NCI-H82 treated with DMSO at 0.1 percent for 48 hours (cell line): ENCODE data around the gene MTUS2.
A peak's percentile ranks its signal among the peaks of the same experiment; 100 is the strongest.
"Not testable (repeated sequence)": the region's sequence is repeated elsewhere in the genome, so short reads cannot be mapped to it uniquely, and the experiment has no call there.

Source experiments
- DNase-seq: peaks from one replicate; lab custom pipeline; 2025; ENCODE audit not compliant: unreplicated experiment; lab: John Stamatoyannopoulos, UW

MTUS2 gene

DNA sequence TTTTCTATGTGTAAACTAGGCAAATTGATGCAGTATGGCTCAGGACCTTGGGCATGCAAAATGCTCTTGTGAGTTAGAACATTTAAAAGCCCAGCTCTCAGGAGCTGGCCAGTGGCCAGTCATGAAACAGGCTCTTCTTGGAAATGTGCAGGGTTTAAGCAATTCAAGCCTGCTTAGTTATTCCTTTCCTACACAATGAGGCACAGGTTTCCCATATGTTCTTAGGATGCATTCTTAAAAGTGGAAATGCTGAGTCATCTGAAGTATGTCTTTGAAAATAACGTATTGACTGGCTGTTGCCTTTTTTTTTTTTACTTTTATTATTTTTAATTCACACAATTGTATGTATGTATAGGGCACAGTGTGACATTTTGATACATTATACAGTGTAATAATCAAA lies 474.7 kb downstream of the MTUS2 start:
- DNase-seq, result no peak

DNA sequence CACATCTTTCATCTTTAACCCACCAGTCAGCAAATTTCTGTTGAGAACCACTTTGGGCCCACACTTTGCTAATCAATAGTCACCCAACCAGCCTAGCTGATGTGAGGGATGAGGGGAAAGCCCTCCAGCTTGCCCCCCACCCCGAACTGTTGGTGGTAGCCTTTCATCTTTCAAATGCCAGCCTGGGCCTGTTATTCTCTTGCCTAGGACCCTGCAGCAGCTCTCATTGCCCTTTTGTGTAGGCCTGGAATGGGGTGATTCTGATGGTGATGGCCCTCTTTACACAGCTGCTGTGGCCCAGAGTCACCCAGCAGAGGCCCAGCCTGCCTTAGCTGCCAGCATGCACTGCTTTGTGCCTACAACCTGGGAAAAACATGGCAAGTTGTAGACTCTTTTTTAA lies 480.9 kb downstream of the MTUS2 start:
- DNase-seq, result no peak

DNA sequence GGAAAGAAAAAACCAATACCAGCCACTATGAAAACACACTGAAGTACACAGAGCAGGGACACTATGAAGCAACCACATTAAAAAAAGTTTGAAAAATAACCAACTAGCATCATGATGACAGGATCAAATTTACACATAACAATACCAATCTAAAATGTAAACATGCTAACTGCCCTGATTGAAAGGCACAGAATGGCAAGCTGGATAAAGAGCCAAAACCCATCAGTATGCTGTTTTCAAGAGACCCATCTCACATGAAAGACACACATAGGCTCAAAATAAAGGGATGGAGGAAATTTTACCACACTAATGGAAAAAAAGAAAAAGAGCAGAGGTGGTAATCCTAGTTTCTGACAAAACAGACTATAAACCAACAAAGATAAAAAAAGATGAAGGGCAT lies 484.0 kb downstream of the MTUS2 start:
- no peak for DNase-seq

DNA sequence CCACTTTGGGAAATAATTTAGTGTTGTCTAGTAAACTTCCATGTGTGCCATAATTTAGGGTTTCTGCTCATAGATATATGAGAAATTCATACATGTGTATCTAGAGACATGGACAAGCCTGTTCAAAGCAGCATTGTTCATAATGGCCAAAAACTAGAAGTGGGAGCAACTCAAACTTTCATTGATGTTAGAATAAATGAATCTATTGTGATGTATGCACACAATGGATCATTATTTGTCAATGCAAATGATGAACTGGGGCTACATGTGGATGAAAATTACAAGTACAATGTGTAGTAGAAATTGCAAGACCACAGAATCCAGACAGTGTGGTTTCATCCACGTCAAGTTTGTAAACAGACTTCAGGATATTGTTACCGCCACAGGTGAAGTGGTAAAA lies 490.7 kb downstream of the MTUS2 start:
- no peak for DNase-seq

DNA sequence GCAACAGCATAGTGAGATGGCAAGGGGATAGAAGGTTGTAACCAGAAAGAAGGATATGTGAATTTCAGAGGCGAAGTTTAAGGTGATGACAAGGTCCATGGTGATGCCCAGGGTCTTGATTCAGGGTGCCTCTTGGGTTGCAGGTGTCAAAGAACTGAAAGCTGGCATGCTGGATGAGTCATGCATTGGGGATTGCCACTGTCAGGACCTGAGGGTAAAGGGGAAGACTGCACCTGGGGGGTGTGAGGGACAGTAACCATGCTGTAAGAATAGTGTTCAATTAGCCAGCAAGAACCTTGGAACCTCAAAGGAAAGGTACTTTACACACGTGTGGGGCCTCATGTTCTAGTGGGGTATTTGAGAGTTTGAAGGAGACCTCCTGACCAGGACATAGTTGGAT lies 495.7 kb downstream of the MTUS2 start:
- no peak for DNase-seq

DNA sequence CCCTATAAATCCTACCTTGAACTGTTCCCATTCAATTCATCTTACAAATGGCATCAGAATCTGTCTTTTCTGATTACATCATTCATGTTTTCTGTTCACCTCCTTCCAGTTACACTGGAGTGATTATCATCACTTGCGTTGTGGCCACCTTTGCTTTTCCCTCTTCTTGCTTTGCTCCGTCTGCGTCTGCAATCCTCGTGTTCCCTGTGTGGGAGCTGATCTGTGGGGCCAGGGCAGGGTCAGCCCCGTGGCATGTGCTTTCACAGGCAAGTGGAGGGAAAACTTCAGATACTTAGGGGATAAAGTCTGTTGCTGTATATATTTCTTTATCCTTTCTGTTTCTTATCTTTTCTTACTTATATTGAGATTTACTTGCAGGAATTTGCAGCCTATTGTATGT lies 497.7 kb downstream of the MTUS2 start:
- no peak for DNase-seq

DNA sequence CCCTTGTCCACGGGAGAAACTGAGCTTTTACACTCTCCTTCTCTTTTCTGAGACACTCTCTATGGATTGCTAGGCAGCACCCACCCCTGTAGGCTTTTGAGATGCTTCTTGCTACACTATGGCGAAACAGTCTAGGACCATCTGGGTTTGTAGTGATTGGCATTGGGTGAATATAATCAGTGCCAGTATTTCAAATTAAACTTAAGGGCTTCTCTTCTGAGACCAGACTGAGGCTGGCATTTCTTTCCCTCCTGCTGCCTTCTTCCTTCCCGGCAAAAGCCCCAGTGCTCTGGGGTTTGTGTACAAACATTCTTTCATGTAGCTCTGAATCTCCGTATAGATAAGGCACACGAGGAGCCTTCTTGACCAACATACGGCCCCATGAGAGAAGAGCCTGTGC lies 498.6 kb downstream of the MTUS2 start:
- no peak for DNase-seq

DNA sequence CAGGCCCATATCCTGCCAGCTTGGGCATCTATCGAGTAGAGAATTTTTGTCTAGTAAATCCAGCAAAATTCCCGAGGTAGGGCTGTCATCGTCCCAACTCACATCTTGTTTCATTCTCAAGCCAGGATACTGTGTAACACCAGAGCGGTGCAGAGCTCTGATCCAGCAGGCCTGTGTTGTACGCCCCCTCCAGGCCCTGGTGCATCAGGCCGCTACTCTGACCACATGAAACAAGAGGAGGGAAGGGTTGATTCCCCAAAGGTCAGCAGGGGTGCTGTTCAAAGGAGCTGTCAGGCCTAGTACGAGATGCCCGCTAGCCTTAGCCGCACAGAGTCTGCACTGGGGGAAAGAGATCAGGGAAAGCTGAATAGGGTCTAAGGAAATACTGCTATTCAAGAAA lies 499.3 kb downstream of the MTUS2 start:
- no peak for DNase-seq

DNA sequence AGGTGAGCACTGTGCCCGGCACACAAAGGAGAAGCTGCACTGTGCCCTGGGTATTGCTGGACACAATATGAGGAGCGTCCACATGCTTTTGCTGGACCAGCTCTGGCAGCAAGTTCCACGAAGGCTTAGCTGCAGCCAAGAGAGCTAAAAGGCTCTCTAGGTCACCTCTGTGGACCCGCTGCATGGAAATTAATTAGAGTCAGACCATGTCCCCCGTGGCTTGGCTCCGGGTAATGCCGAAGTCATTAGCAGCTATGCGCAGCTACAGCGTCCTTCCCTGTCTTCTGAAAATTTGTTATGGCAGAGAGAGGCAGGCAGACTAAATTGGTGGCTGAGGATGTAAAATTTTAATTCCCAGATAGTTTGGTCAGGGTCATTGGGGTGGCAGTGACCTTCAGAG lies 503.8 kb downstream of the MTUS2 start:
- no peak for DNase-seq

DNA sequence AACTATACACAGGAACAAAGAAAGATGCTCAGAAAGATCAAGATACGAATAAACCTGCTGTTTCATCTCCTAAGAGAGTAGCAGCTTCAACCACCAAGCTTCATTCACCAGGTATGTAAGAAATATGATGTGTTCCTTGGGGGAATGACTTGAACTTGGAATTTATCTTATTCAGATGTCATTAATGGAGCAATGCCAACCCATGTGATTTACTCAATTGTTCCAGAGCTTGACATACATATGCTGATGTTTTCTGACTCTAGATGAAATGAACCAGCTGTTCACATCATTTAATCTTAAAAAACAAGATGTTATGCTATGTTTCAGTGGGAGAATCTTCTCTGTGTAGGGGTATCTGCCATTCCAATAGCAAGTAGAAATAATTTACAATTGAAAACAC lies 504.5 kb downstream of the MTUS2 start:
- no peak for DNase-seq

DNA sequence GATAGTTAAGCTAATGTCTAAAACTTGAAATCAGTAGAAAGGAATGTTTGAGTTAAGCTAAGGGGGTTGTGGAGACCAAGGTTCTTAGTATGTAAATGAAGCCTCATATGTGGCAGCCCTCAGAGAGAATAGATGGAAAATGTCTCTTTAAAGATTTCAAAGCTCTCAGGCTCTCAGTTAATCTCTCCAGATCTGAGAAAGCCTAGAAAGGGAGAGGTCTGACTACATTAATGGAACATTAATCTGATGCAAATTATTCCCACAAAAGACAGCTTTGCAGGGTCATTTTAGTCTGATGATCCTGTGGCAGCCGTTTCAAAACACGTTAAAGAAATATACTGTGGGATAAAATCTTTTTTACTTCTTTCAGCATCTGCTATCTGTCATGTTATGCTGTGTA lies 508.4 kb downstream of the MTUS2 start:
- DNase-seq, result no peak

DNA sequence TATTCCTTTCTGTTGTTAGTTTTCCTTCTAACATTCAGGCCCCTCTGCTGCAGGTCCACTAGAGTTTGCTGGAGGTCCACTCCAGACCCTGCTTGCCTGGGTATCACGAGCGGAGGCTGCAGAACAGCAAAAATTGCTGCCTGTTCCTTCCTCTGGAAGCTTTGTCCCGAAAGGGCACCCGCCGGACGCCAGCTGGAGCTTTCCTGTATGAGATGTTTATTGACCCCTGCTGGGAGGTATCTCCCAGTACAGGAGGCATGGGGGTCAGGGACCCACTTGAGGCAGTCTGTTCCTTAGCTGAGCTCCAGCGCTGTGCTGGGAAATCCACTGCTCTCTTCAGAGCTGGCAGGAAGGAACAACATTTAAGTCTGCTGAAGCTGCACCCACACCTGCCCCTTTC lies 516.2 kb downstream of the MTUS2 start:
- DNase-seq, result no peak

DNA sequence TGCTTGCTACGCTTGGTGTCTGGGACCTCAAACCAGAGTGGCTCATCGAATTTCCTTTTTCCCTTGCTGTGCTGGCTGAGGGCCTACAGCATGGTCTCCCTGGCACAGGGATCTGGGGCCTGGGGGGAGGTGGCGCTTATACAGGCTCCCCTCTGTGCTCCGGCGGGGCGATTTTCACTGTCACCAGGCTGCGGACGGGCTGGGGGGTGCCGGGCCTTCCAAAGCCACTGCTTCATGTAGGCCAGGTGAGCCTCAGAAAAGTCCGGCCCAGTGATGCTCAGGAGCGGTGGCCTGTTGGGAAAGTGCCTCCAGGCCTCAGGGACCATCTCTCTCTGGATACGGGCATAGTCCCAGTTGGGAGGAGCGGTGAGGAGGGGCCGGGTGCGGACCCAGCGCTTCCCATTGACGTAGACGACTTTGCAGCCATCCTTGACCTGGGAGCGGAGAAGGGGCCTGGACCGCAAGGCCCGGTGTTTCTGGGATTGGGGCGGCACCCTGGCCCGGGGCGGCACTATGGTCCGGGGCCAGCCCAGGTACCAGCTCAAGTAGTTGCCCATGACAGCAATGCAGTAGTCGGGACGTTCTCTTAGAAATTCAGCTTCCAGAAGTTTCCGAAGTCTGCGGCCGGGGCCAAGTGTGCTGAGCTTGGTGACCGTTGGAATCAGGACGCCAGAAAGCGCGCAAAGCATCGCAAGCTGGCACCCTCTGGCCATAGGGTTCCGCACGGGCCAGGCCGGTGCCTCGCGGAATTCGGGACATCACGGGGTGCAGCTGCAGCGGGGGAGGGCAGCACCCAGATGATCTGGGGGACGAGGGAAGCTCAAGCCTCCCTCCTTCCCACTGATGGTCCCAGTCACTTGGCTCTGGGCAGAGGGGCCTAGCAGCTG lies 519.5 kb downstream of the MTUS2 start:
- DNase-seq, result no peak

DNA sequence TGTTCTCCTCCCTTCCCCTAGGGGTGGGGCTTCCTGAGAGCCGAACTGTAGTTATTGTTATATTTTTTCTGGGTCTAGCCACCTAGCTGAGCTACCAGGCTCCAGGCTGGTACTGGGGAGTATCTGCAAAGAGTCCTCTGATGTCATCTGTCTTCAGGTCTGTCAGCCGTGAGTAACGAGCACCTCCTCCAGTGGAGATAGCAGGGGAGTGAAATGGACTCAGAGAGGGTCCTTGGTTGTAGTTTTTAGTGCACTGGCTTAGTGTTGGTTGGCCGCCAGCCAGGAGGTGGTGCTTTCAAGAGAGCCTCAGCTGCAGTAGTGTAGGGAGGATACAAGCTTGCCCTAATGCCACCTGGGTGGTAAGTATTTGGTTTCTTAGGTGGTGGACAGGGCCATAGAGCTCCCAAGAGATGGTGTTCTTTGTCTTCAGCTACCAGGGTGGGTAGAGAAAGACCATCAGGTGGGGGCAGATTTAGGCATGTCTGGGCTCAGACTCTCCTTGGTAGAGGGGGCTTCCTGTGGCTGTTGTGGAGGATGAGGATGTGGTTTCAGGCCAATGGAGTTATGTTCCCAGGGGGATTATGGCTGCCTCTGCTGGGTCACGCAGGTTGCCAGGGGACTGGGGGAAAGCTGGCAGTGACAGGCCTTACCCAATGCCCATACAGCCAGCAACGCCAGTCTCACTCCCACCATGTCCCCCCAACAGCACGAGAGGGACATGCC lies 525.9 kb downstream of the MTUS2 start:
- not testable (repeated sequence) for DNase-seq

DNA sequence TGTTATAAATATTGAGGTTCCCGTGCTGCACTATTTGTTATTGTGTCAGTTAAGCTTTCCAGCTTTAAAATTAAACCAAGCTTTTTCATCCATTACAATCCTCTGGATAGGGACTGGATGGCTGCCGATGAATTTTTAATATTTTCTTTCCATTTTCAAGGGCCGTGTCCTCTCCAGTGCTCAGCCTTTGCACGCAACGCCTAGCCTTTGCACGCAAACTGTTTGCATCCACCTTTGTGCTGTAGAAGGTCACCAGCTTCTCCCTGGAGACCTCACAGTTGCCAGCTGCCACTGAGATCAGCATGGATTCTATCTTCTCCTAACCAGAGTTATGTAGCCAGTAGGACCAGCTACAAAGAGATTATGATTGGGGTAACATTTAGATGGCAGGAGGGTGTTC lies 534.9 kb downstream of the MTUS2 start:
- DNase-seq, result no peak

DNA sequence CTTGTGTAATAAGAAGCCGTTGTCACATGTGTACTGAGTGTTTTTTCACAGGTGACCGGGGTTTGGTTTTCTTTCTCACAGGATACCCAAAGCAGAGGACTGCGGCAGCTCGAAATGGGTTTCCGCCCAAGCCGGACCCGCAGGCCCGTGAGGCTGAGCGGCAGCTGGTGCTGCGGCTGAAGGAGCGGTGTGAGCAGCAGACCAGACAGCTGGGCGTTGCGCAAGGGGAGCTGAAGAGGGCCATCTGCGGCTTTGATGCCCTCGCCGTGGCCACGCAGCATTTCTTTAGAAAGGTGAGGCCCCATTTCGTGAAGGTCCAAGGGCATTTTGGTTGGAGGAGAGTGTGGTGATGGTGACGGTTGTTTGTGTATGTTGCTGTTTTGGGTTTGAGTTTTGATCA lies 539.0 kb downstream of the MTUS2 start:
- no peak for DNase-seq

DNA sequence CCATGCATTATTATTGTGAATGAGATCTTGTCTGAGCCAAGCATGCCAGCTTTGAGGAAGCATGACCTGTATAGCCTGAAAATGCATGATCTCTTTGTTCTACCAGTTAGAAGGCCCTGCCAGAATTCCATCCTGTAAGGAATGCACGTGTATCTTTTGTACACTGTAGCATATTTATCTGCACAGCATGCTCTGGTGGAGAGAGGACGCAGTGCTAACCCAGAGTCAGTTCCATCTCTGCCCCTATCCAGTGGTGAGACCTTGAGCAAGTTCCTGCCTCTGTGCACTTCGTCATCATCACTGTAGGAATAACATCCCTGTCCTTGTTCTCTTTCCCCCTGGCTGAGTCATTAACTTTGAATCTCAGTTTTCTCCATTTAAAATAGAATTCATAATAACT lies 541.6 kb downstream of the MTUS2 start:
- no peak for DNase-seq

DNA sequence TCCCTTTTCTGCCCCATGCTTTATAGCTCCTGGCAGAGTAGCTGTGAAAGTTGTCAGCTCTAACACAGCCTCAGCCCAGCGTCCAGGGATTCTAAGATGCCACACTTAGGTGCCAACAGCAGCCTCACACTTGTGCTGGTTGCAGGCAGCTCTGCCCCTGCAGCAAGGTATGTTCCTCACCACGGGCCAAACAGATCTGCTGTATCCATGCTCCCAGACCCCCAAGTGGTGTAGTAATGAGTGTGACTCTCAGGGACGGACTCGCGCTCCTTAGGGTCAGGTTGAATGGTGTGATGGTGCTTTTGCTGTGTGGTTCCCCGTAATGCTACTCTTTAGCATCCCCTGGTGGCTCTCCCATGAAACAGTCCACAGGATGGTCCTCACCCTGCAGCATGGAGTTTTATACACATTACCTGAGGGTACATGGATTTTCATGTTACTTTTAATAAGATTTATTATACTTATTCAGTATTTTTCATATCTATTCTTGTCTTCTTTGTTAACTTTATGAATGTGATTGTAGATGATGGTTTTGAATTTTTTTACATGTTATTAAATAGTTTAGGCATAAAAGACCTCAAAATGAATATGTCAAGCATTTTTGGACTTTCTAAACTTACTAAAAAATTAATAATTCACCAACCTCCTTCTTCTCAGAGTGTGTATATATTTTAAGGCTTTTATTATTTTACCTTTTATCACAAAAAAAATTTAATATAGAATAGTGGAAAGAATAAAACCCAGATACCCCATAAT lies 542.9 kb downstream of the MTUS2 start:
- peak; percentile 31 for DNase-seq

DNA sequence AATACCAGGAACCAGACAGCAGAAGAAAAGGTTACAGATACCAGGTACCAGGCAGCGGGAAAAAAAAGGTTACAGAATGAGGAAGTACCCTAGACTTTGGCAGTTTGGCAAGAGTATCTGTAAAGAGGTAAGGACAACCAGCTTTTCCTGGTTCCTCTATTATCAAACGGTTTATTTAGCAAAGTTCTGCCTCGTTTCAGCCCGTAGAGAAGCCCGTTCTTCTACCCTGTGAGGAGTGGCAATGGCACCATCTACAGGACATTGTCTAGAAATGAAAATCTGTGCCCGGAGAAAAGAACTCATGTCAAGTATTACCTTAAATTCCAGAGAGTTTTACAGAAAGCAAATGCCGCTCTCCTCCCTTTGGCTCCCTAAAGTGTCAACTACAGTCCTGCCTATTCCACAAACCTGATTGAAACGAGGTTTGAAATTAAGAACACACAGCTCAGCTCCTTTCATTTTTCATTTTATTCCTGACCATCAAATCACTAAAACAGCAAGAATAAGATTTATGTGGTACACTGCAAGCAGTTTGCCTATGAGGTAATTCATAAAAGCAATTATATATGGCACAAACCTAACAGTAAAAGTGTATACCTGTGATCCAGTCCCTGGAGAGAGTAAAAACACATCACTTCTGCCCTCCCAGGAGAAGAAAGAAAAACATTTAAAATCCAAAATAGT lies 549.1 kb downstream of the MTUS2 start:
- peak; percentile 14 for DNase-seq

DNA sequence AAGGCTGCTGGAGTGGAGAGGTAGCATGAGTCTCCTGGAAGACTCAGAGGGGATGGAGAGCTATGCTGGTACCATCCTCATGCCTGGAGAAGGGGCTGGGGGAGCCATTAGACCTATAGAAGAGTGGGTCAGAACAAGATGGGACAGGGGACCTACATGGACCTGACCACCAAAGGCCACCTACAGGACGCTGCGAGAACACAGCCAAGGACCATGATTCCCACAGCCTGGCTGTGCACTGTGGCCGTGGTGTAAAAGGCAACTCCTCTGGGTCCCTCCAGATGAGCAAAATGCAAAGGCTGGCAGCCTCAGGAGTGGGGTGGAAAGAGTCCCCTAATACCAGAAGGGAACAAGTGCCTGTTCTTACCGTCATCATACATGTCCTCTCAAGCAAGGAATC lies 559.1 kb downstream of the MTUS2 start:
- DNase-seq, result no peak

DNA sequence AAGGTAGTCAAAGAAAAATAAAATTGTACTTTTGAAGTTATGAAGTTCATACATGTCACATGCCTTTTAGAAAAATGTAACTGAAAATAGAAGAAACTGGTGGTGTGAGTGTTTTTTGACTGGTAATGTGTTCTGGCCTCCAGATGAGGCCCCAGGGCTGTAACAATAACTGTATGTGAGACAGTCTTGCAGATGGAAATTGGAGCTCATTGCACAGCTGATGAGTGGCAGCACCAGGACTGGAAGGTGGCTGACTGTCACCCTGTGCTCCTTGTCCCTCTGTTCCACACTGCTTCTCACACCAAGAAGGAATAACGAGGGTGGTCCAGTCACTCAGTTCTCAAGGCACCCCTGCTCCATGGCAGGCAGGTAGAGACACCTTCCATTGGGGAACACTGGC lies 559.7 kb downstream of the MTUS2 start:
- DNase-seq, result no peak
